DND-41 (cell line): ENCODE measurements around the gene PDZK1.

Source experiments
- ATAC-seq: fragments of 200-7000 bp; cut with Tn5 transposase; 3 replicates; pipeline ENCODE4 v1.9.1; 2021; ENCODE audit warnings: low read depth; ENCODE audit not compliant: insufficient read depth
- DNase-seq: peaks from one replicate; pipeline ENCODE4 v3.0.0-alpha.2; 2020
- H2AFZ ChIP-seq: 2 replicates; pipeline ENCODE4 v1.6.0; 2012; ENCODE audit warnings: low read depth, low read length
- H3K27ac ChIP-seq: 2 replicates; pipeline ENCODE4 v1.5.1; 2012; ENCODE audit warnings: low read length, inconsistent platforms
- H3K27me3 ChIP-seq: fragments of 200-600 bp; sonication (generic); 2 replicates; pipeline ENCODE4 v1.6.0; 2012; ENCODE audit warnings: low read length, mild to moderate bottlenecking, inconsistent platforms; ENCODE audit not compliant: insufficient read depth, poor library complexity
- H3K36me3 ChIP-seq: 2 replicates; pipeline ENCODE4 v1.5.1; 2012; ENCODE audit warnings: low read length, inconsistent platforms; ENCODE audit not compliant: insufficient read depth
- H3K4me1 ChIP-seq: 2 replicates; pipeline ENCODE4 v1.5.1; 2012; ENCODE audit warnings: mild to moderate bottlenecking, low read length; ENCODE audit not compliant: insufficient read depth
- H3K4me2 ChIP-seq: 2 replicates; pipeline ENCODE4 v1.6.0; 2012; ENCODE audit warnings: mild to moderate bottlenecking, moderate library complexity, low read length, inconsistent platforms; ENCODE audit not compliant: insufficient read depth
- H3K4me3 ChIP-seq, 2 experiments: fragments of 200-600 bp in 1 of 2; shearing (Covaris generic) in 1 of 2; 2 replicates each; pipeline ENCODE4 v1.5.1; 2012 to 2016; ENCODE audit warnings: inconsistent platforms in 2 of 2, low read length in 2 of 2, mild to moderate bottlenecking in 2 of 2, low read depth in 1 of 2, moderate library complexity in 1 of 2
- H3K79me2 ChIP-seq: 2 replicates; pipeline ENCODE4 v1.6.0; 2012; ENCODE audit warnings: low read length, inconsistent platforms; ENCODE audit not compliant: insufficient read depth
- H3K9ac ChIP-seq: 2 replicates; pipeline ENCODE4 v1.6.0; 2012; ENCODE audit warnings: low read depth, mild to moderate bottlenecking, inconsistent platforms, low read length, moderate library complexity
- H3K9me3 ChIP-seq: 2 replicates; pipeline ENCODE4 v1.5.1; 2012; ENCODE audit warnings: low read length, moderate library complexity, mild to moderate bottlenecking, inconsistent platforms; ENCODE audit not compliant: insufficient read depth, severe bottlenecking
- H4K20me1 ChIP-seq: 2 replicates; pipeline ENCODE4 v1.6.0; 2012; ENCODE audit warnings: low read length; ENCODE audit not compliant: insufficient read depth
- EZH2 ChIP-seq: IDR thresholded peaks from 3 replicates; pipeline ENCODE4 v1.6.1; 2012; ENCODE audit warnings: borderline replicate concordance, low read depth, mild to moderate bottlenecking, moderate library complexity, low read length, inconsistent platforms; ENCODE audit not compliant: severe bottlenecking
- TF ChIP-seq, protein P1 (sequence below): IDR thresholded peaks from 2 replicates; pipeline ENCODE4 v1.5.1; 2012; ENCODE audit warnings: borderline replicate concordance, low read length, moderate library complexity, mild to moderate bottlenecking; ENCODE audit not compliant: poor library complexity, severe bottlenecking; ENCODE audit errors: extremely low read depth

Gene PDZK1

DNA sequence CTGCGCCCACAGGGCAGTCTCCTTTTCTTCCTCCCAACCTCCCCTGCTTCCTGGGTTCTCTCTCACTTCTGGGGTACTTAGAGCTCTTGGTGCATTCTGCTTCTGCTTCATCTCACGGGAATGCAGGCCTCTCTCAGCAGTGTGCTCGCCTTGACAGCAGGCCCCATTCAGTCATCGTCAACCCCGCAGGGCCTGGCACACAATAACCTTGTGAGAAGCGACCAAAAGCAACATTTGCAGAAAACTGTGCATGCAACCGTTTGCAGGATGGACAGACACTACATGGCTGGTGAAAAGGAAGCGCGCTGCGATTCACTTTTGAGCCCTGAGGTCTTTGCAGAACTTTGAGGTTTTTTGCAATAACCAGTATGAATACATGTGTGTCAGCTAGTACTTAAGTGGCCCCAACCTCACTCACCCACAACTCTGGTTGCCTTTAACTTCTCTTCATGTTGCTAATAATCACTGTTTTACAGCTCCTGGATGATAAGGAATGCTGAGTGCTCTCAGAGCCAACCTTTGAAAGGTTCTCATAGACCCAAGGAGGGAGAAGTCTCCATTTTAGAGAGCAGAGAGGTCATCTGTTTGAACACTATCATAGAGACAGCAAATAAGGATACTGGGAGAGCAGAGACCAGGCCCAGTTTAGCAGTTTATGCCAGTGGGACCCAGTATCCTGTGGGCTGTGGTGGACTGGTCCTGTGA, 9.6 kb upstream of the PDZK1 start:
- TF ChIP-seq EZH2: no peak
- TF ChIP-seq, protein P1, sequence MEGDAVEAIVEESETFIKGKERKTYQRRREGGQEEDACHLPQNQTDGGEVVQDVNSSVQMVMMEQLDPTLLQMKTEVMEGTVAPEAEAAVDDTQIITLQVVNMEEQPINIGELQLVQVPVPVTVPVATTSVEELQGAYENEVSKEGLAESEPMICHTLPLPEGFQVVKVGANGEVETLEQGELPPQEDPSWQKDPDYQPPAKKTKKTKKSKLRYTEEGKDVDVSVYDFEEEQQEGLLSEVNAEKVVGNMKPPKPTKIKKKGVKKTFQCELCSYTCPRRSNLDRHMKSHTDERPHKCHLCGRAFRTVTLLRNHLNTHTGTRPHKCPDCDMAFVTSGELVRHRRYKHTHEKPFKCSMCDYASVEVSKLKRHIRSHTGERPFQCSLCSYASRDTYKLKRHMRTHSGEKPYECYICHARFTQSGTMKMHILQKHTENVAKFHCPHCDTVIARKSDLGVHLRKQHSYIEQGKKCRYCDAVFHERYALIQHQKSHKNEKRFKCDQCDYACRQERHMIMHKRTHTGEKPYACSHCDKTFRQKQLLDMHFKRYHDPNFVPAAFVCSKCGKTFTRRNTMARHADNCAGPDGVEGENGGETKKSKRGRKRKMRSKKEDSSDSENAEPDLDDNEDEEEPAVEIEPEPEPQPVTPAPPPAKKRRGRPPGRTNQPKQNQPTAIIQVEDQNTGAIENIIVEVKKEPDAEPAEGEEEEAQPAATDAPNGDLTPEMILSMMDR: no peak
- Histone ChIP-seq H3K4me2 (no peak overlapping the region), H4K20me1 (no peaks in the 10 kb centered on the region), H3K36me3 (no peaks in the 10 kb centered on the region), H3K9ac (no peak overlapping the region), H3K27me3 (no peaks in the 10 kb centered on the region), H3K4me3 (no peak overlapping the region), H3K27ac (no peak overlapping the region), H3K9me3 (no peaks in the 10 kb centered on the region), H3K79me2 (no peaks in the 10 kb centered on the region), H2AFZ (no peak overlapping the region), H3K4me1 (peaks cover 4% of the 10 kb centered on the region; the same call in 1 of the 2 replicates)
- DNase-seq (no peak), ATAC-seq (no peak)

DNA sequence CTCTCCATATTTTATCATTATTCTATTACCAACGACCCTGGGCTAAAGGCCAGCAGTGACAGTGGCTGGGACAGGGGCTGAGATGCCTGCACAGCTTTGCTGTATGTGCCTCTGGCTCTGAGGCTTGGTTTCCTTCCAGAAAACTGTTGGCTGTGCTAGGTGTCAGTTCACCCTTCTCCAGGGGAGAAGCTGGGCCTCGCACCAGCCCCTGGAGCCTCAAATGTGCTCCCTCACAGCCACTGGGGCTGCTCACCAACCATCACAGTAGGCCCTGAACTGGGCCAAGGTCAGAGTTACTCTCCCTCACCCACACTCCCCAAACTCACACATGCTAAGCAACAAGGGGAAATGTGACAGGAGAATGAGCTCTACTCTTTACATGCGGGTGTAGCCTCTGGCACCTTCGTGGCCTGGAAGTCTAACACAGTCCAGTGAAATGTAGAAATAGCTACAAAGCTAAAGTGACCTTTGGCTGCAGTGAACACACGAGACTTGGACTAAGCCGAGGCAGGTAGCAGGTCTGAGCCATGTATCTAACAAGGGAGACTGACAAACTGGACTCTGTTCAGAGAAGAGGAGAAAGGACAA, 7.5 kb upstream of the PDZK1 start:
- H3K9ac ChIP-seq: no peak overlapping the region
- H3K79me2 ChIP-seq: no peaks in the 10 kb centered on the region
- H3K27me3 ChIP-seq: no peaks in the 10 kb centered on the region
- no peaks in the 10 kb centered on the region for H3K4me1 ChIP-seq
- no peaks in the 10 kb centered on the region for H3K36me3 ChIP-seq
- no peak overlapping the region for H2AFZ ChIP-seq
- TF ChIP-seq EZH2: no peak
- TF ChIP-seq, protein P1: no peak
- H3K4me2 ChIP-seq: no peak overlapping the region
- H3K27ac ChIP-seq: no peak overlapping the region
- no peaks in the 10 kb centered on the region for H4K20me1 ChIP-seq
- ATAC-seq (no peak), DNase-seq (no peak)
- no peaks in the 10 kb centered on the region for H3K9me3 ChIP-seq
- no peak overlapping the region for H3K4me3 ChIP-seq

DNA sequence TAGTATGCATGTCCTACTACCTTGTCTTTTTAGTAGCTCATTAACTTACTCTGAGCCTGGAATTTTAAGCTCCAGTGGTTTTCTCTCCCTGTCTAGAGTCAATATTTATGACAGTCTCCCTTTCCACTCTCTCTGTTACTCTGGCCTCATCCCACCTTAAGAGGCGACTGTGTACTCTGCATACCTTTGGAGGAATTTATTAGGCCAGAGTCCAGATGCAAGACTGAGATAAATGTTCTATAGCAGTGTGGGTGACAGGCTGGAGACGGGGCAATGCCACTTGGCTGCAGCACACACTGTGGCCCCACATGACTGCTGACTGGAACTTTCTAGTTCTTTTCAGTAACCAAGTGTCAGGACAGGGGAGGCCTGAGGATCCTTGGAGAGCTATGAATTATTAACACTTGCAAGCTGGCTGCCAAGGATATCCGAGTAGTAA, 4.1 kb upstream of the PDZK1 start:
- ATAC-seq: no peak
- Histone ChIP-seq H3K27ac (no peak overlapping the region), H3K4me1 (no peaks in the 10 kb centered on the region), H3K79me2 (no peaks in the 10 kb centered on the region), H3K9me3 (no peaks in the 10 kb centered on the region), H3K36me3 (no peaks in the 10 kb centered on the region), H3K27me3 (no peaks in the 10 kb centered on the region), H3K9ac (no peak overlapping the region), H3K4me3 (no peak overlapping the region), H4K20me1 (no peaks in the 10 kb centered on the region), H3K4me2 (no peak overlapping the region), H2AFZ (no peak overlapping the region)
- DNase-seq: no peak
- no peak for TF ChIP-seq EZH2
- TF ChIP-seq, protein P1: no peak
